OCI-LY1 (cell line): Measurements from ENCODE around the gene SLC6A7.

Experiments
- H2AFZ ChIP-seq: fragments of 200-600 bp; sonication (generic), shearing (Covaris generic); 2 replicates; pipeline ENCODE4 v1.6.0; 2014; ENCODE audit warnings: antibody characterized with exemption, mild to moderate bottlenecking, low read length
- H3F3A ChIP-seq: fragments of 200-600 bp; sonication (generic), shearing (Covaris generic); 2 replicates; pipeline ENCODE4 v1.6.0; 2014; ENCODE audit warnings: mild to moderate bottlenecking, antibody characterized with exemption, low read length, moderate library complexity; ENCODE audit not compliant: insufficient read depth
- H3K27ac ChIP-seq: fragments of 200-600 bp; sonication (generic); 2 replicates; pipeline ENCODE4 v1.5.1; 2014; ENCODE audit warnings: low read length, mixed run types, mild to moderate bottlenecking, low read depth; ENCODE audit not compliant: poor library complexity, severe bottlenecking
- H3K27me3 ChIP-seq: fragments of 200-600 bp; sonication (generic); 2 replicates; pipeline ENCODE4 v1.6.0; 2014; ENCODE audit warnings: antibody characterized with exemption, mild to moderate bottlenecking, low read length, moderate library complexity; ENCODE audit not compliant: insufficient read depth
- H3K36me3 ChIP-seq: fragments of 200-600 bp; sonication (generic); 2 replicates; pipeline ENCODE4 v1.6.1; 2014; ENCODE audit warnings: mild to moderate bottlenecking, antibody characterized with exemption, low read length, moderate library complexity, mixed read lengths; ENCODE audit not compliant: insufficient read depth
- H3K4me1 ChIP-seq: fragments of 200-600 bp; sonication (generic); 2 replicates; pipeline ENCODE4 v1.5.1; 2014; ENCODE audit warnings: mild to moderate bottlenecking, low read length, moderate library complexity; ENCODE audit not compliant: insufficient read depth, severe bottlenecking
- H3K4me2 ChIP-seq: fragments of 200-600 bp; sonication (generic), shearing (Covaris generic); 2 replicates; pipeline ENCODE4 v1.6.1; 2014; ENCODE audit warnings: low read length
- H3K4me3 ChIP-seq: fragments of 200-600 bp; sonication (generic); 2 replicates; pipeline ENCODE4 v1.5.1; 2014; ENCODE audit warnings: low read length, low read depth, mild to moderate bottlenecking, mixed read lengths; ENCODE audit not compliant: poor library complexity, severe bottlenecking
- H3K79me2 ChIP-seq: fragments of 200-600 bp; shearing (Covaris generic); 2 replicates; pipeline ENCODE4 v1.6.1; 2016; ENCODE audit warnings: mixed run types, low read length, mixed read lengths; ENCODE audit not compliant: insufficient read depth
- H3K9ac ChIP-seq: fragments of 200-600 bp; sonication (generic), shearing (Covaris generic); 2 replicates; pipeline ENCODE4 v1.6.1; 2014; ENCODE audit warnings: mild to moderate bottlenecking, low read length, mixed read lengths
- H3K9me2 ChIP-seq: fragments of 200-600 bp; sonication (generic), shearing (Covaris generic); 2 replicates; pipeline ENCODE4 v1.6.1; 2014; ENCODE audit warnings: low read depth, mild to moderate bottlenecking, low read length, mixed read lengths
- H3K9me3 ChIP-seq: fragments of 200-600 bp; shearing (Covaris generic); 2 replicates; pipeline ENCODE4 v1.6.1; 2014; ENCODE audit warnings: low read length, mixed read lengths
- H4K20me1 ChIP-seq: fragments of 200-600 bp; sonication (generic), shearing (Covaris generic); 2 replicates; pipeline ENCODE4 v1.6.0; 2016; ENCODE audit warnings: mild to moderate bottlenecking, low read length; ENCODE audit not compliant: insufficient read depth
- CTCF ChIP-seq: fragments of 200-600 bp; sonication (generic), shearing (Covaris generic); IDR thresholded peaks from 2 replicates; pipeline ENCODE4 v1.5.1; 2017; ENCODE audit warnings: mild to moderate bottlenecking, antibody characterized with exemption, low read length, moderate library complexity, mixed read lengths
- EZH2 ChIP-seq: fragments of 200-600 bp; sonication (generic), shearing (Covaris generic); IDR thresholded peaks from 2 replicates; pipeline ENCODE4 v1.8.0; 2017; ENCODE audit warnings: borderline replicate concordance, mixed run types, mild to moderate bottlenecking, antibody characterized with exemption, low read length, moderate library complexity, mixed read lengths

The SLC6A7 gene

GRCh38 chr5:150253416-150254208, 63.8 kb downstream of the SLC6A7 start:
- Histone ChIP-seq H2AFZ (no peak overlapping the region), H3K79me2 (no peaks in the 10 kb centered on the region), H3K9me3 (no peaks in the 10 kb centered on the region), H3K27me3 (no peaks in the 10 kb centered on the region; the same call in 1 of the 2 replicates), H3K9ac (no peak overlapping the region), H3K4me1 (no peaks in the 10 kb centered on the region), H3K9me2 (no peaks in the 10 kb centered on the region), H3K4me2 (no peak overlapping the region), H3K4me3 (no peak overlapping the region), H3K36me3 (no peaks in the 10 kb centered on the region), H4K20me1 (no peaks in the 10 kb centered on the region), H3F3A (no peaks in the 10 kb centered on the region), H3K27ac (no peak overlapping the region)
- no peak for TF ChIP-seq CTCF
- no peak for TF ChIP-seq EZH2

- TF ChIP-seq EZH2: no peak
- TF ChIP-seq CTCF: no peak
- H3K36me3 ChIP-seq: no peaks in the 10 kb centered on the region
- H4K20me1 ChIP-seq: no peaks in the 10 kb centered on the region
- H3K27me3 ChIP-seq: no peaks in the 10 kb centered on the region; the same call in 1 of the 2 replicates
- H3K4me1 ChIP-seq: no peaks in the 10 kb centered on the region
- no peaks in the 10 kb centered on the region for H3F3A ChIP-seq
- H3K4me2 ChIP-seq: no peak overlapping the region
- H3K4me3 ChIP-seq: no peak overlapping the region
- no peak overlapping the region for H3K9ac ChIP-seq
- no peak overlapping the region for H2AFZ ChIP-seq
- H3K79me2 ChIP-seq: no peaks in the 10 kb centered on the region
- no peaks in the 10 kb centered on the region for H3K9me3 ChIP-seq
- no peak overlapping the region for H3K27ac ChIP-seq
- no peaks in the 10 kb centered on the region for H3K9me2 ChIP-seq
These were observed 64.5 kb downstream of the SLC6A7 start for GRCh38 chr5:150254363-150254762.

GRCh38 chr5:150254774-150255173, 64.9 kb downstream of the SLC6A7 start:
- no peak overlapping the region for H2AFZ ChIP-seq
- no peak for TF ChIP-seq EZH2
- TF ChIP-seq CTCF: no peak
- no peaks in the 10 kb centered on the region for H4K20me1 ChIP-seq
- H3K9me3 ChIP-seq: no peaks in the 10 kb centered on the region
- H3K79me2 ChIP-seq: no peaks in the 10 kb centered on the region
- H3F3A ChIP-seq: no peaks in the 10 kb centered on the region
- H3K27ac ChIP-seq: no peak overlapping the region
- H3K4me1 ChIP-seq: no peaks in the 10 kb centered on the region
- H3K4me3 ChIP-seq: no peak overlapping the region
- no peaks in the 10 kb centered on the region for H3K36me3 ChIP-seq
- H3K4me2 ChIP-seq: no peak overlapping the region
- H3K9ac ChIP-seq: no peak overlapping the region
- no peaks in the 10 kb centered on the region for H3K9me2 ChIP-seq
- no peaks in the 10 kb centered on the region; the same call in 1 of the 2 replicates for H3K27me3 ChIP-seq
